ENCODE measurements around the gene CNOT6L. TPM values are rescaled to one million over a fixed set of nuclear protein-coding genes. Genes with fewer than 3 reads are reported as not detected.

The CNOT6L gene
- total RNA-seq, 1 donor from 2014 or later: 22.1 TPM

GRCh38 chr4:77817304-77818072 is 1.7 kb downstream of the CNOT6L start:
- DNase-seq (ENCODE audit: extremely low spot score in 2 of 2): no peak
- Histone ChIP-seq H3K4me1 (peaks cover 49% of the 10 kb centered on the region), H3K27ac (peak overlapping the region; percentile 100), H3K36me3 (no peaks in the 10 kb centered on the region), H3K4me3 (peak overlapping the region; percentile 65 to 83), H3K27me3 (no peaks in the 10 kb centered on the region), H3K9me3 (no peaks in the 10 kb centered on the region)
- no peak for TF ChIP-seq CTCF (IDR thresholded peaks at IDR 0.05)
- no peak for TF ChIP-seq POLR2A (IDR thresholded peaks at IDR 0.05)
- TF ChIP-seq POLR2AphosphoS5 (IDR thresholded peaks at IDR 0.05; ENCODE audit: insufficient read depth in 1 of 2, low read depth in 1 of 2): no peak
- intact Hi-C loops (cut with DNase I): no loop called here

DNA sequence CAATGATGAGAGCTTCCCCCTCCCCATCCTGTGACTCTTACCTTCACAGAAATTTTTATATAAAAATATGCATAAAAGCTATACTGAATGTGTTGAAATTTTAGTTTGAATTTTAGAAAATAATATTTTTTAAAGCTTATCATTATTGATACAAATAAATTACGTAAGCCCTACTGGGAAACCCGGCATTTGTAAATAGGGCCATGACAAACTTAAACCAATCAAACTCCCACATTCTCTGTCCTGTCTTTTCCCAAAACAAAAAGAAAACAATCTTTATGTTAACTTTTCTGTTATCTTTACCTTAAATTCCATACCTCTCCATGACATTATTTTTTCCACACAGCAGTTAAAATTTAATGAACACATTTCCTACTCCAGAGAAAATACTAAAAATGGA is 2.6 kb downstream of the CNOT6L start:
- no peak overlapping the region for H3K27ac ChIP-seq

GRCh38 chr4:77815636-77816035 is 3.5 kb downstream of the CNOT6L start:
- intact Hi-C loops (cut with DNase I): no loop called here
- no peak overlapping the region for H3K27ac ChIP-seq
- peaks cover 43% of the 10 kb centered on the region for H3K4me1 ChIP-seq

More for the DNA sequence above, 2.6 kb downstream of the CNOT6L start:
- intact Hi-C loops (cut with DNase I): no loop called here
- Histone ChIP-seq H3K36me3 (no peaks in the 10 kb centered on the region), H3K9me3 (no peaks in the 10 kb centered on the region), H3K4me3 (no peak overlapping the region), H3K27me3 (no peaks in the 10 kb centered on the region), H3K4me1 (peaks cover 43% of the 10 kb centered on the region)
- DNase-seq (ENCODE audit: extremely low spot score in 2 of 2): no peak
- TF ChIP-seq CTCF (IDR thresholded peaks at IDR 0.05) (no peak), POLR2AphosphoS5 (IDR thresholded peaks at IDR 0.05; ENCODE audit: insufficient read depth in 1 of 2, low read depth in 1 of 2) (no peak), POLR2A (IDR thresholded peaks at IDR 0.05) (no peak)

DNA sequence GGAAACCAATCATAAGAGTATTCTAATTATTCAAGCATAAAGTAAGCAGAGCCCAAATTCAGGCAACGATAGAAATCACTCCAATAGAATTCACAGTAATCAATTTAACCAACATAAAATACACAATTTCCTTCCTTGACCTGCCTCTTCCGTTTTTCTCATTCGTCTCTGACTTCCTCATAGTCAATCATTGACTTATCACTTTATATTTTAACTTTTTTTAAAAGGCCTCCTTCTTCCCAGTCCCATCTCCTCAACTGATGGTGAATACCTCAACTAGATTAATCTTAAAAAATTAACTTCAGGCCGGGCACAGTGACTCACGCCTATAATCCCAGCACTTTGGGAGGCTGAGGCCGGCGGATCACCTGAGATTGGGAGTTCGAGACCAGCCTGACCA is 13.3 kb downstream of the CNOT6L start:
- TF ChIP-seq POLR2A (IDR thresholded peaks at IDR 0.05): no peak
- Histone ChIP-seq H3K4me3 (no peak overlapping the region), H3K9me3 (no peaks in the 10 kb centered on the region), H3K4me1 (peaks cover 43% of the 10 kb centered on the region), H3K36me3 (no peaks in the 10 kb centered on the region), H3K27me3 (no peaks in the 10 kb centered on the region), H3K27ac (no peak overlapping the region)
- no peak for DNase-seq (ENCODE audit: extremely low spot score in 2 of 2)
- intact Hi-C loops (cut with DNase I): no loop called here

More at GRCh38 chr4:77815636-77816035, 3.5 kb downstream of the CNOT6L start:
- H3K4me3 ChIP-seq: no peak overlapping the region
- H3K27me3 ChIP-seq: no peaks in the 10 kb centered on the region
- no peaks in the 10 kb centered on the region for H3K9me3 ChIP-seq
- no peaks in the 10 kb centered on the region for H3K36me3 ChIP-seq
- no peak for TF ChIP-seq CTCF (IDR thresholded peaks at IDR 0.05)
- TF ChIP-seq POLR2AphosphoS5 (IDR thresholded peaks at IDR 0.05; ENCODE audit: insufficient read depth in 1 of 2, low read depth in 1 of 2): no peak
- no peak for TF ChIP-seq POLR2A (IDR thresholded peaks at IDR 0.05)
- DNase-seq (ENCODE audit: extremely low spot score in 2 of 2): no peak

- TF ChIP-seq CTCF (IDR thresholded peaks at IDR 0.05): no peak
- TF ChIP-seq POLR2AphosphoS5 (IDR thresholded peaks at IDR 0.05; ENCODE audit: insufficient read depth in 1 of 2, low read depth in 1 of 2): no peak
- no peak for TF ChIP-seq POLR2A (IDR thresholded peaks at IDR 0.05)
- Histone ChIP-seq H3K36me3 (no peaks in the 10 kb centered on the region), H3K27ac (no peak overlapping the region), H3K27me3 (no peaks in the 10 kb centered on the region), H3K4me3 (no peak overlapping the region), H3K9me3 (no peaks in the 10 kb centered on the region), H3K4me1 (peaks cover 50% of the 10 kb centered on the region)
- DNase-seq (ENCODE audit: extremely low spot score in 2 of 2): no peak
- intact Hi-C loops (cut with DNase I): no loop called here
Observed at GRCh38 chr4:77804471-77804870, 14.7 kb downstream of the CNOT6L start.
